NAMALWA (cell line): ENCODE data around the gene FILIP1.

Source experiments
- DNase-seq: peaks from one replicate; pipeline ENCODE4 v3.0.0-alpha.2; 2015; ENCODE audit warnings: low spot score

Gene FILIP1

GRCh38 chr6:75379536-75379935 is 114.1 kb downstream of the FILIP1 start:
- DNase-seq: no peak

- DNase-seq: no peak
Measured at GRCh38 chr6:75378101-75378500, 115.5 kb downstream of the FILIP1 start.

GRCh38 chr6:75377386-75377785 is 116.2 kb downstream of the FILIP1 start:
- no peak for DNase-seq

DNA sequence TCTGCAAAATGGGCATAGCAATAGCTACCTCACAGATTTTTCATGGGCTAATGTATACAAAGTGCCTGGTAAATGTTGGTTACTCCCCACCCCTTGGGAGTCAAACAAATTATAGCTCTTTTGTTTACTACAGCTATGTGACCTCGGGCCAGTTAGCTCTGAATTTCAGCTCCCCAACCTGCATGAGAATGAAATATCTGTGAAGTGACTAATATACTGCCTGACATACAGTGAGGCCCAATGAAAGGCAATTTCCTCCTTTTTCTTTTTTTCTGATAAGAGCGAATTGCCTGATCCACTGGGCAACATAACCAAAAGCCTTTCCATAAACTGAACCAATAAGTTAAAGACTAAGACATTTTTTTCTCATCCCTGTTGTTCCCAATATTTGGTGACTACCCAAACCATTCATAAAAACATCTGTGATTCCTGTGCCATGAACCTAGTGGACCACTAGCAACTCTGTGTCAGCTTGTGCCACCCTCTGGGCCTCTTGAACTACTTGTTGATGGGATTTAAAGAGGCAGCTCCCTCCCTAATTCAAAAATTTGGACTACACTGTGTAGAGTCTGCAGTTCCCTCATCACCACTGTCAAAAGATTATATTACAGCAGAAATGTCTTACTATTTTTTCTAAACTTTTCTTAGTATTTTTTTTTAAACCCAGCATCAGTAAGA is 117.1 kb downstream of the FILIP1 start:
- DNase-seq: no peak

DNA sequence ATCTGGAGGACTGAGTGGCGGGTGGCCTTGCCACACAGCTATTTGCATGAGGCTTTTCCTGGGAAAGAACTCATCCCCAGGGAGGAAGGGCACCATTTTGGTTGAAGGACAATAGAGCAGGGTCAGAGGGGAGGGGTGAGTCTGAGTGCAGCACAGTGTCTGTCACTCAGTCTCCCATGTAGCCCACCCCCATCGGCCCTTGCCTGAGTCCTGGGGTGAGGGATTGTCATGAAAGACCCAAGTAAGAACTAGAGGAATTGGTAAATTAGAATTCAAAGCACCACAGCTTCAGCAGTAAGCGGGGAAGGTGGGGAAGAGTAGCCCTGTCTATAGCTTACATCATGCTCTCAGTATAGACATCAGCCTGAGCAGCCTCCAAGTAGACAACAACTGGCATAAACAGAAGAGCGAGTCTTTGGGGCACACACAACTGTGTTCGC is 118.6 kb downstream of the FILIP1 start:
- DNase-seq: no peak

DNA sequence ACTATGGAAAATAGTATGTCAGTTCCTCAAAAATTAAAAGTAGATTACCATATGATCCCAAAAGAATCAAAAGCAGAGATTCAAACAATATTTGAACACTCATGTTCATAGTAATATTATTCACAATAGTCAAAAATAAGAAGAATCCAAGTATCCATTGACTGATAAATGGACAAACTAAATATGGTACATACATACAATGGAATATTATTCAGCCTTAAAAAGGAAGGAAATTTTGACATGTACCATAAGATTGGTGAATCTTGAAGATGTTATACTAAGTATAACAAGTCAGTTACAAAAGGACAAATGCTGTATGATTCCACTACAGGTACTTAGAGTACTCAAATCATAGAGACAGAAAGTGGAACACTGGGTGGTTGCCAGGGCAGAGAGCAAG is 120.7 kb downstream of the FILIP1 start:
- DNase-seq: no peak

DNA sequence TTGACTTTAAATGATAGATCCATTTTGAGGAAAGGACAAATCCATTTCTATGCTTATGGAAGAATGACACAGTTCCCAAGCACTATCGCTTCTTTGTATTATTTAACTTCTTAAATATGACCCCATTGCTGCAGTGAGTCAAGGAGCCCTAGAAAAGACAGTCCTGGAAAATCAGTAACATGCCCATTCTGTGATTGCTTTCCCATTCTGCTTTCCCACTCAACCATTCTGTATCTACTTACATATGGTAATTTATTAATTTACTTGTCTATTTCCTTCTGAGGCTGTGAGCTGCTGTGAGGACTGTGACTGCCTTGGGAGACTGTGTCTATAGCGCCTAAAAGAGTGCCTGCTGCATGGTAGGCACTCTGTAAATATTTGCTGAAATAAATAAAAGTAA is 123.6 kb downstream of the FILIP1 start:
- no peak for DNase-seq

DNA sequence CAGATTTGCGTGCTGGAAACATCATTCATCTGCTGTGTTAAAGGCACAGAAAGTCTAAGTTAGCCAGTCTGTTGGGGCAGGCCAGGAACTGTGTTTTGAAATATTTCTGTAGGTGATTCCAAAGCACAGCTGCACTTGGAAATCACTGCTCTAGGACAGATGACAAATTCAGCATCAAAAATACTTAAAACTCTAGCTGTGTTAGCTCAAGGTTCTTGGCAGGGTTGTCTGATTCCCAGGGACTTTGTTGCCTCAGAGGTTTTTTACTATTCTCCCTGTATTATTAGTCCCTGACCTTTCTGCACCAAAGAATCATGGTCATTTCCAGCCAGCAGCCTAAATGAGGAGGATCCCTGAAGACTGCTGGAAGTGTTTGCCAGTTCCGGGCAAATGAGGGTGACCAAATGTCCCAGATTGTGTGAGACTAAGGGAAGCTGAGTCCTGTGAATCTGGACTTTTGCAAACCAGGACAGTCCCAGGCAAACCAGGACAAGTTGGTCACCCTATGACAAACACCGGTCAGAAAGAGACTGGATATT is 124.7 kb downstream of the FILIP1 start:
- no peak for DNase-seq

DNA sequence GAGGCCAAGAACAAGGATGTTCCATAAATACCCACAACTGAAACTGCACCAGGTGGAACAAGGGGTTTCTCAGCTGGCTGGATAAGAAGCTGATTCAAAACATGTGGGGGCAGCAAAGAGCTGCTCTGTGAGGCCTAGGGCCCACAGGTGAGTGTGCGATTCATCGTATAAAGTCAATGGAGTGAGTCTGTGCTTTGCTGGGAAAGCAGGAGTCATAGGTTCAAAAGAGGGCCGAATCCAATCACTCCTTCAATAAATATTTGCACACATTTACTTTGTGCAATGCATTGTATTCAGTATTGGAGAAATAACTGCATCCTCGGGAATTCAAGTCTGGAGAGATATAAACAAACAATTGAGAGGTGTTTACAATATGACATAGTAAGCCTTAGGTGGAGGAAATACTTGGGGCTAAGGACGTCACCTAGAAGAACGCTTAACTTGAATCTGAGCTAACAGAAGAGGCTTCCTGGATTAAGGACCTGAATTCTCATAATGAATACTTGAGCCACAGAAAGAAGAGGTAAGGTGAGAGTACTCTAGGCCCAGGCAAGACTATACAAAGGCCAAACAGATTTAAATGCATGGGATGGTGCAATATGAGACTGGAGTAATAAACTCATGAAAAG is 125.3 kb downstream of the FILIP1 start:
- peak; percentile 3 for DNase-seq

- DNase-seq: no peak
Measured at GRCh38 chr6:75363304-75363703, 130.3 kb downstream of the FILIP1 start.

DNA sequence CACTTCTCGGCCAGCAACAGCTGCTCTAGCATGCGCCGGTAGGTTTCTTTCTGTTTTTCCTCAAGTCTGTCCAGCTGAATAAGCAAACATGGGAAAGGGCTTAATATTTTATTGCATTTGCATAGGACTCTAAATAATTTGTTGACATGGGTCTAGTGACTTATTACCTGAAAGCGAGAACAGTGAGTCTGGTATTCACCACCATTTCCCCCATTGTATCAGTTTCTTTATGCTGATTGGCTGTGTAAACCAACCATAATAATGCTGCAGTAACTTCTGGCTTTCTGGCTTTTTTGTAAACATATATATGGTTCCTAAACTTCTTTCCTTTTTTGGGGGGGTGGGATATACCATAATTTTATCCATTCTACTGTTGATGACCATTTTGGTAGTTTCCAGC is 140.0 kb downstream of the FILIP1 start:
- no peak for DNase-seq

- DNase-seq: no peak
Measured at GRCh38 chr6:75351570-75351969, 142.0 kb downstream of the FILIP1 start.

DNA sequence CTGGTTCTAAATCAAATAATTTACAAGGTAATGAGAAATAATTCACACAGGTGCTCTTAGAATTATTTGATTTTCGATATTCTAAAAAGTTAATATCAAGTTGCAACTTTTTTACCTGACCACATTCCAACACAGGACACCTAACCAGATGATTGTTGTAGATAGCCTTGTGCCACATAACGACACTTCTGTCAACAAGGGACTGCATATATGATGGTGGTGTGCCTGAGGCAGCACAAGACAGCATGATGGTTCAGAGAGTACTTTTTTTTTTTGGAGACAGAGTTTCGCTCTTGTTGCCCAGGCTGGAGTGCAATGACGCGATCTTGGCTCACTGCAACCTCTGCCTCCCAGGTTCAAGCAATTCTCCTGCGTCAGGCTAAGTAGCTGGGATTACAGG is 142.8 kb downstream of the FILIP1 start:
- no peak for DNase-seq

GRCh38 chr6:75350156-75350555 is 143.4 kb downstream of the FILIP1 start:
- DNase-seq: no peak

GRCh38 chr6:75349262-75349984 is 144.2 kb downstream of the FILIP1 start:
- no peak for DNase-seq

- DNase-seq: no peak
Measured at GRCh38 chr6:75348882-75349261, 144.7 kb downstream of the FILIP1 start.

GRCh38 chr6:75347898-75348610 is 145.5 kb downstream of the FILIP1 start:
- no peak for DNase-seq

- no peak for DNase-seq
Measured at GRCh38 chr6:75345413-75345812, 148.2 kb downstream of the FILIP1 start.

DNA sequence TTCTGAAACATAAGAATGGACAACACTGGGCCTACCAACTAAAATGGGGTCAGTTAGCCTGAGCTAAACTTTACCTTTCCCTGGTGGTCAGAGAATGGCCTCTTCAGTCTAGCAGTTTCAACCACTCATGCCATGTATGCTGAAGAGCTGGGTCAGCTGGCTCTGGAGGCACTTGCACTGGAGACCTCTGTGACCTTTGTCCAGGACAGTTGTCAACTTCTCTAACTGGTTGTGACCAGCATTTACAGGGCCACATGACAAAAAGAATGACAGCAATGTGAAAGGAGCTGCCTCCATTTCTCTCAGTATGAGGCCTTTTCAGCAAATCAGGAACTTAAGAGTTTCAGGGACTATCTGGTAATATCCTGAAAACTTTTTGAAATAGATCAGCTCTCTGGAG is 149.1 kb downstream of the FILIP1 start:
- no peak for DNase-seq

- no peak for DNase-seq
Measured at GRCh38 chr6:75344021-75344420, 149.6 kb downstream of the FILIP1 start.

DNA sequence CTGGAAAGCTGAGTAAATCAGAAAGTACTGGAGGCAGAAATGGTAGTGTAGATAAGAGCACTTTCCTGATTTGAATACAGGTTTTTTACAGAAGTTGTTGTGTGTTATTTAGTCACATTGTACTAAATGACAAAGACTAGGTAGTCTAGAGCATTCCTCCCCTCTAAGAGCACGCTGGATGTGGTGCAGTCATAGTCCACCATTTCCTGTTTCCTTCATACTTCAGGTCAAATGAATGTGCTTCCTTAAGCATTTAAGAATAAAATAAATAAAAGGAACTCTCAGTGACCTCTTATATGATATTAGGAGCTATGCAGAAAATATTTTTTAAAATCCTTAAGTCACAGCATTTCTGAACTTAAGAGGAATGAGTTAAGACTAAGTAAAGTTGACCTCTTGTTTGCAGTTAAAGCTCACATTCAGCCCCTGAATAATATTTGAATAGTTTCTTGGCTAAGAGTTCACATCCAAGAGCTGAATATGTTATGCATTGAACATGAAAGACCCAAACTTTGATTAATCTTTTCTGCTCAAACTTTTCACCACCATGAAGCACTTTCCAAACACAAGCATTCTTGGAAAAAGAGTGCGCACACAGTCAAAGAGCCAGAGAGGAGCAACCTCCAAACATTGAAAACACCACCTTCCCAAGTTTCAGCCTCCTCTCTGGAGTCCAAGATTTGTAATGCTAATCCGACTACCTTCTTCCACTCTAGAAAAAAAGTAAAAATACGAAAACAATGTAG is 155.6 kb downstream of the FILIP1 start:
- DNase-seq: no peak
